Neural progenitor cell (in vitro differentiated cells): ENCODE data around the gene CCSER1.

Experiments used
- CTCF ChIP-seq: fragments of 200-600 bp; sonication (generic); IDR thresholded peaks from 2 replicates; pipeline ENCODE4 v1.5.1; 2017; ENCODE audit warnings: antibody characterized with exemption, mild to moderate bottlenecking
- EZH2 ChIP-seq: fragments of 200-600 bp; sonication (generic); IDR thresholded peaks from 2 replicates; pipeline ENCODE4 v1.6.1; 2017; ENCODE audit warnings: antibody characterized with exemption, mild to moderate bottlenecking, moderate library complexity
- EZH2phosphoT487 ChIP-seq: fragments of 200-600 bp; sonication (generic); IDR thresholded peaks from 2 replicates; pipeline ENCODE4 v1.6.1; 2017; ENCODE audit warnings: antibody characterized with exemption

- no peak for TF ChIP-seq EZH2
- TF ChIP-seq CTCF: no peak
- no peak for TF ChIP-seq EZH2phosphoT487
Observed at GRCh38 chr4:91513326-91513725, 1386.1 kb downstream of the CCSER1 start.
